SK-N-SH (cell line): ENCODE results near the gene DYRK4. TPM values are rescaled to one million over a fixed set of nuclear protein-coding genes. Genes with fewer than 3 reads are reported as not detected.

ENCODE experiments used
- CTCF ChIA-PET: fragments of 300-600, 350-600 bp; formaldehyde crosslinking; extraction: SDS; loops from one replicate; lab custom pipeline; 2021; lab: Yijun Ruan, JAX
- POLR2A ChIA-PET: fragments of 350-600 bp; sonication (Branson Sonifier 250); formaldehyde crosslinking; extraction: SDS; loops from one replicate; lab custom pipeline; 2020; ENCODE audit warnings: antibody characterized with exemption, inconsistent platforms; lab: Yijun Ruan, JAX
- DNase-seq: peaks from one replicate; pipeline ENCODE4 v3.0.0; 2012
- H2AFZ ChIP-seq: fragments of 200-600 bp; sonication (generic); 2 replicates; pipeline ENCODE4 v1.8.1; 2016; ENCODE audit warnings: antibody characterized with exemption, mild to moderate bottlenecking, low read depth
- H3F3A ChIP-seq: fragments of 200-600 bp; sonication (generic); replicated peaks from 2 replicates; pipeline ENCODE3; 2016; ENCODE audit warnings: antibody characterized with exemption, mild to moderate bottlenecking; ENCODE audit not compliant: insufficient read depth
- H3K27ac ChIP-seq, 2 experiments: fragments of 200-500 bp in 1 of 2; fragments of 200-600 bp in 1 of 2; sonication (Bioruptor generic) in 1 of 2; sonication (generic), shearing (Covaris generic) in 1 of 2; 2 replicates each; pipeline versions ENCODE4 v1.5.1 to v1.6.1; 2014 to 2016; ENCODE audit warnings: low read depth in 2 of 2, inconsistent platforms in 1 of 2, low read length in 1 of 2, mild to moderate bottlenecking in 1 of 2, mixed read lengths in 1 of 2
- H3K27me3 ChIP-seq: fragments of 200-600 bp; sonication (generic), shearing (Covaris generic); 2 replicates; pipeline ENCODE4 v1.6.1; 2016; ENCODE audit warnings: mixed run types; ENCODE audit not compliant: insufficient read depth
- H3K36me3 ChIP-seq, 2 experiments: fragments of 200-500 bp in 1 of 2; fragments of 200-600 bp in 1 of 2; sonication (Bioruptor generic) in 1 of 2; sonication (generic) in 1 of 2; replicated peaks in 1 of 2; 2 replicates each; pipeline versions ENCODE3 to v1.5.1; 2014 to 2016; ENCODE audit warnings: low read length in 1 of 2, mild to moderate bottlenecking in 1 of 2; ENCODE audit not compliant: insufficient read depth in 2 of 2, control insufficient read depth in 1 of 2
- H3K4me1 ChIP-seq, 2 experiments: fragments of 200-500 bp in 1 of 2; fragments of 200-600 bp in 1 of 2; sonication (Bioruptor generic) in 1 of 2; sonication (generic), shearing (Covaris generic) in 1 of 2; 2 replicates each; pipeline versions ENCODE4 v1.5.1 to v1.6.1; 2014 to 2016; ENCODE audit warnings: low read depth in 1 of 2, low read length in 1 of 2, mixed run types in 1 of 2; ENCODE audit not compliant: insufficient read depth in 2 of 2, control insufficient read depth in 1 of 2
- H3K4me2 ChIP-seq: fragments of 200-600 bp; sonication (generic), shearing (Covaris generic); 2 replicates; pipeline ENCODE4 v1.6.1; 2017; ENCODE audit warnings: mixed run types
- H3K4me3 ChIP-seq, 2 experiments: fragments of 200-500 bp in 1 of 2; fragments of 200-600 bp in 1 of 2; sonication (Bioruptor generic) in 1 of 2; sonication (generic), shearing (Covaris generic) in 1 of 2; 2 replicates each; pipeline versions ENCODE4 v1.5.1 to v1.8.1; 2014 to 2016; ENCODE audit warnings: low read depth in 2 of 2, inconsistent platforms in 1 of 2, low read length in 1 of 2, mild to moderate bottlenecking in 1 of 2, mixed read lengths in 1 of 2, moderate library complexity in 1 of 2
- H3K79me2 ChIP-seq: fragments of 200-600 bp; sonication (generic); 2 replicates; pipeline ENCODE4 v1.8.1; 2017; ENCODE audit warnings: mild to moderate bottlenecking; ENCODE audit not compliant: insufficient read depth
- H3K9ac ChIP-seq: fragments of 200-600 bp; sonication (generic); 2 replicates; pipeline ENCODE4 v1.6.1; 2017; ENCODE audit warnings: mixed run types
- H3K9me2 ChIP-seq: fragments of 200-600 bp; sonication (generic); 2 replicates; pipeline ENCODE4 v1.6.1; 2017; ENCODE audit warnings: mixed run types
- H3K9me3 ChIP-seq: fragments of 200-600 bp; sonication (generic); 2 replicates; pipeline ENCODE4 v1.6.1; 2017; ENCODE audit warnings: mixed run types, mild to moderate bottlenecking, moderate library complexity
- H4K20me1 ChIP-seq: fragments of 200-600 bp; sonication (generic); 2 replicates; pipeline ENCODE4 v1.6.1; 2017; ENCODE audit warnings: mild to moderate bottlenecking, mixed run types; ENCODE audit not compliant: insufficient read depth
- CHD2 ChIP-seq: fragments of 150-350 bp; IDR thresholded peaks from 2 replicates; pipeline ENCODE4 v1.6.1; 2018; ENCODE audit warnings: low read length; ENCODE audit not compliant: partially characterized antibody
- ELF1 ChIP-seq: IDR thresholded peaks from 2 replicates; pipeline ENCODE4 v1.4.0; 2012
- EP300 ChIP-seq, 2 experiments: IDR thresholded peaks; 2 replicates each; pipeline versions ENCODE4 v1.4.0 to v1.6.1; 2012; ENCODE audit warnings: borderline replicate concordance in 1 of 2, low read depth in 1 of 2, low read length in 1 of 2
- FOXJ3 ChIP-seq: sonication (generic); formaldehyde crosslinking; IDR thresholded peaks from 2 replicates; pipeline ENCODE4 v1.5.1; 2020; ENCODE audit warnings: mild to moderate bottlenecking, missing genetic modification reagents
- GABPA ChIP-seq: IDR thresholded peaks from 2 replicates; pipeline ENCODE4 v1.4.0; 2012; ENCODE audit warnings: low read depth, mild to moderate bottlenecking
- JUND ChIP-seq: IDR thresholded peaks from 2 replicates; pipeline ENCODE4 v1.4.0; 2012
- MEF2A ChIP-seq: IDR thresholded peaks from 2 replicates; pipeline ENCODE4 v1.4.0; 2012; ENCODE audit warnings: low read depth, borderline replicate concordance
- MXI1 ChIP-seq: IDR thresholded peaks from 2 replicates; pipeline ENCODE4 v1.6.1; 2012; ENCODE audit warnings: mild to moderate bottlenecking, low read depth, low read length, improper control_type of control experiment
- NFIC ChIP-seq: IDR thresholded peaks from 2 replicates; pipeline ENCODE4 v1.4.0; 2012; ENCODE audit warnings: borderline replicate concordance
- NRF1 ChIP-seq: IDR thresholded peaks from 2 replicates; pipeline ENCODE4 v1.6.1; 2012; ENCODE audit warnings: low read depth, mild to moderate bottlenecking, low read length
- POLR2AphosphoS5 ChIP-seq: IDR thresholded peaks from 2 replicates; pipeline ENCODE4 v1.6.1; 2012; ENCODE audit warnings: low read depth, low read length
- RAD21 ChIP-seq: IDR thresholded peaks from 2 replicates; pipeline ENCODE4 v1.6.1; 2012; ENCODE audit warnings: mild to moderate bottlenecking, low read length
- RXRA ChIP-seq: IDR thresholded peaks from 2 replicates; pipeline ENCODE4 v1.4.0; 2012; ENCODE audit warnings: low read depth, mild to moderate bottlenecking, borderline replicate concordance
- TCF12 ChIP-seq: IDR thresholded peaks from 2 replicates; pipeline ENCODE4 v1.4.0; 2012
- TEAD4 ChIP-seq: IDR thresholded peaks from 2 replicates; pipeline ENCODE4 v1.4.0; 2012; ENCODE audit warnings: mild to moderate bottlenecking, borderline replicate concordance; ENCODE audit not compliant: insufficient read depth
- YY1 ChIP-seq: IDR thresholded peaks from 2 replicates; pipeline ENCODE4 v1.4.0; 2012; ENCODE audit warnings: low read depth, mild to moderate bottlenecking
- WGBS: methylation state at CpG from one replicate; pipeline ENCODE4 v1.1.6; 2017; ENCODE audit warnings: low lambda C conversion rate; 5-methylcytosine and 5-hydroxymethylcytosine counted together
- polyA plus RNA-seq, 3 experiments: library from polyadenylated mRNA; depleted of rRNA; stranded (reverse); fragments of >200 nt; gene quantifications; 2 replicates each; pipeline ENCODE4 v1.2.3, GENCODE V29; 2012
- TF ChIP-seq, protein P1 (sequence below): IDR thresholded peaks from 2 replicates; pipeline ENCODE4; 2012
- TF ChIP-seq, protein P2 (sequence below): IDR thresholded peaks from 2 replicates; pipeline ENCODE4 v1.4.0; 2012; ENCODE audit warnings: low read depth, borderline replicate concordance
- TF ChIP-seq, protein P3 (sequence below): IDR thresholded peaks from 2 replicates; pipeline ENCODE4 v1.4.0; 2012; ENCODE audit warnings: low read depth
- TF ChIP-seq, protein P4 (sequence below): fragments of 150-350 bp; IDR thresholded peaks from 2 replicates; pipeline ENCODE4 v1.6.1; 2016; ENCODE audit warnings: mild to moderate bottlenecking, low read depth, low read length
- TF ChIP-seq, protein P5 (sequence below): fragments of 200-600 bp; sonication (generic); IDR thresholded peaks from 2 replicates; pipeline ENCODE4 v1.6.1; 2017; ENCODE audit warnings: antibody characterized with exemption, mild to moderate bottlenecking, moderate library complexity
- TF ChIP-seq, protein P6 (sequence below): fragments of 150-350 bp; IDR thresholded peaks from 2 replicates; pipeline ENCODE4 v1.6.1; 2017; ENCODE audit warnings: antibody characterized with exemption, low read length, low read depth, borderline replicate concordance

DYRK4 gene
- polyA plus RNA-seq, 1 of the 3 experiments (the other 2 are of a cell fraction) = 38.6 TPM

DNA sequence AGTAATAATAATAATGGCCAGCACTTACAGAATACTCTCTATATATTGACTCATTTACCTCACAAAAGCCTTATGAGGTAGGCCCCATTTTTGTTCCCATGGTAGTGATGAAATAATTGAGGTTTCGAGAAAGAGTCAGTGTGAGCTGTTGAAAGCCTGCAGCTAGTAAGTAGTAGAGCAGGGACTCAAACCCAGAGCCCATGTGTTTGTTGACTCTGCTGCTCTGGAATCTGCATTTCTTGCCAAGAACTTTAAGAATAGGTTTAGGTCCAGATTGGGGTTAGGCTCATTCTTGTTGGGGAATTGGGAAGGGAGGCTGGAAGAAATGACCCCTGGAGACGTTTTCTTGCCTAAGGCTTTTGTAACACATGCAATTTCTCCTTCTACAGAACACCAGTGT is 27.9 kb downstream of the DYRK4 start:
- Histone ChIP-seq H2AFZ (no peak overlapping the region), H4K20me1 (no peaks in the 10 kb centered on the region), H3F3A (no peaks in the 10 kb centered on the region), H3K9ac (no peak overlapping the region), H3K27ac (no peak overlapping the region), H3K9me2 (no peaks in the 10 kb centered on the region), H3K36me3 (no peaks in the 10 kb centered on the region), H3K4me1 (no peaks in the 10 kb centered on the region), H3K27me3 (peaks cover 23% of the 10 kb centered on the region; the same call in 1 of the 2 replicates), H3K79me2 (no peaks in the 10 kb centered on the region), H3K9me3 (no peaks in the 10 kb centered on the region), H3K4me3 (no peak overlapping the region), H3K4me2 (no peak overlapping the region)
- TF ChIP-seq YY1 = no peak
- TF ChIP-seq, protein P1, sequence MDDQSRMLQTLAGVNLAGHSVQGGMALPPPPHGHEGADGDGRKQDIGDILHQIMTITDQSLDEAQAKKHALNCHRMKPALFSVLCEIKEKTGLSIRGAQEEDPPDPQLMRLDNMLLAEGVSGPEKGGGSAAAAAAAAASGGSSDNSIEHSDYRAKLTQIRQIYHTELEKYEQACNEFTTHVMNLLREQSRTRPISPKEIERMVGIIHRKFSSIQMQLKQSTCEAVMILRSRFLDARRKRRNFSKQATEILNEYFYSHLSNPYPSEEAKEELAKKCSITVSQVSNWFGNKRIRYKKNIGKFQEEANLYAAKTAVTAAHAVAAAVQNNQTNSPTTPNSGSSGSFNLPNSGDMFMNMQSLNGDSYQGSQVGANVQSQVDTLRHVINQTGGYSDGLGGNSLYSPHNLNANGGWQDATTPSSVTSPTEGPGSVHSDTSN = no peak
- TF ChIP-seq MEF2A = no peak
- TF ChIP-seq TEAD4 = no peak
- no peak for TF ChIP-seq RAD21
- TF ChIP-seq ELF1 = no peak
- TF ChIP-seq, protein P2, sequence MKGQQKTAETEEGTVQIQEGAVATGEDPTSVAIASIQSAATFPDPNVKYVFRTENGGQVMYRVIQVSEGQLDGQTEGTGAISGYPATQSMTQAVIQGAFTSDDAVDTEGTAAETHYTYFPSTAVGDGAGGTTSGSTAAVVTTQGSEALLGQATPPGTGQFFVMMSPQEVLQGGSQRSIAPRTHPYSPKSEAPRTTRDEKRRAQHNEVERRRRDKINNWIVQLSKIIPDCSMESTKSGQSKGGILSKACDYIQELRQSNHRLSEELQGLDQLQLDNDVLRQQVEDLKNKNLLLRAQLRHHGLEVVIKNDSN = no peak
- TF ChIP-seq, protein P3, sequence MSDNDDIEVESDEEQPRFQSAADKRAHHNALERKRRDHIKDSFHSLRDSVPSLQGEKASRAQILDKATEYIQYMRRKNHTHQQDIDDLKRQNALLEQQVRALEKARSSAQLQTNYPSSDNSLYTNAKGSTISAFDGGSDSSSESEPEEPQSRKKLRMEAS = no peak
- TF ChIP-seq, protein P4, sequence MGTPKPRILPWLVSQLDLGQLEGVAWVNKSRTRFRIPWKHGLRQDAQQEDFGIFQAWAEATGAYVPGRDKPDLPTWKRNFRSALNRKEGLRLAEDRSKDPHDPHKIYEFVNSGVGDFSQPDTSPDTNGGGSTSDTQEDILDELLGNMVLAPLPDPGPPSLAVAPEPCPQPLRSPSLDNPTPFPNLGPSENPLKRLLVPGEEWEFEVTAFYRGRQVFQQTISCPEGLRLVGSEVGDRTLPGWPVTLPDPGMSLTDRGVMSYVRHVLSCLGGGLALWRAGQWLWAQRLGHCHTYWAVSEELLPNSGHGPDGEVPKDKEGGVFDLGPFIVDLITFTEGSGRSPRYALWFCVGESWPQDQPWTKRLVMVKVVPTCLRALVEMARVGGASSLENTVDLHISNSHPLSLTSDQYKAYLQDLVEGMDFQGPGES = no peak
- TF ChIP-seq TCF12 = no peak
- no peak for TF ChIP-seq EP300 (IDR thresholded peaks at IDR 0.05; ENCODE audit: borderline replicate concordance in 1 of 2, low read depth in 1 of 2, low read length in 1 of 2)
- TF ChIP-seq NRF1 = no peak
- TF ChIP-seq JUND = no peak
- TF ChIP-seq GABPA = no peak
- TF ChIP-seq RXRA = no peak
- POLR2A ChIA-PET = interaction anchor here (0.6 kb wide), 1 partner anchor 22 kb away, joined by 4 read pairs; no protein-coding TSS in a partner anchor
- CTCF ChIA-PET = interaction anchor here (0.8 to 2.6 kb wide), 3 partner anchors 10 to 313 kb away, joined by 3 to 10 read pairs (median 10); no protein-coding TSS in a partner anchor
- DNase-seq = no peak
- 12% methylated on average over 2 of the region's 2 CpGs for WGBS

DNA sequence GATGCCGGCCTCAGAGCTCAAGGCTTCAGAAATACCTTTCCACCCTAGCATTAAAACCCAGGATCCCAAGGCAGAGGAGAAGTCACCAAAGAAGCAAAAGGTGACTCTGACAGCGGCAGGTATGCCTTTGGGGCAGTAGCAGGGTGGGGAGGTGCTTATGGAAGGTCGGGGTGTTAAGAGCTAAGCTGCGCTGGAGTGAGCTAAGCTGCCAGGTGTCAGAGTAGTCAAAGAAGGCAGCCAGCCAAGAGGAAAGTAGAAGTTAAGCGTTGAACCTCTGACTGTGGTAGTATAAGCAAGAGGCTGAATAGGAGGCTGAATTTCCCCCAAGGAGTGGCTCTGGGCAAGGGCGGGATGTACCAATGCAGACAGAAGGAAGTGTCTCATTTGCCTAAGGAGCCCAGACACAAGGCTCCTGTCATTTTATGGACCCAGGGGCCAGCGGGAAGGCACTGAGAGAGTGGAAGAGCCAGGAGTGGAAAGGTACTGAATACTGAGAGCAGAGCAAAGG is 29.2 kb downstream of the DYRK4 start:
- Histone ChIP-seq H4K20me1 (no peaks in the 10 kb centered on the region), H3K4me2 (no peak overlapping the region), H3K79me2 (no peaks in the 10 kb centered on the region), H3K9me2 (no peaks in the 10 kb centered on the region), H3K27me3 (peaks cover 23% of the 10 kb centered on the region; the same call in 1 of the 2 replicates), H3K4me3 (no peak overlapping the region), H2AFZ (no peak overlapping the region), H3K36me3 (no peaks in the 10 kb centered on the region), H3K4me1 (no peaks in the 10 kb centered on the region), H3K9ac (no peak overlapping the region), H3F3A (no peaks in the 10 kb centered on the region), H3K27ac (no peak overlapping the region), H3K9me3 (no peaks in the 10 kb centered on the region)
- no peak for DNase-seq
- ChIA-PET POLR2A (no interaction called here), CTCF (interaction anchor here (0.7 to 2.4 kb wide), 6 partner anchors 10 to 264 kb away, joined by 3 to 10 read pairs (median 5); no protein-coding TSS in a partner anchor)
- WGBS = 37% methylated on average over 7 of the region's 7 CpGs
- TF ChIP-seq EP300 (IDR thresholded peaks at IDR 0.05; ENCODE audit: borderline replicate concordance in 1 of 2, low read depth in 1 of 2, low read length in 1 of 2) (no peak), RAD21 (no peak), MXI1 (no peak), RXRA (no peak), CHD2 (no peak), TEAD4 (no peak), POLR2AphosphoS5 (no peak), FOXJ3 (CRISPR knock-in tag) (no peak), ELF1 (no peak), NFIC (no peak)
- TF ChIP-seq, protein P5, sequence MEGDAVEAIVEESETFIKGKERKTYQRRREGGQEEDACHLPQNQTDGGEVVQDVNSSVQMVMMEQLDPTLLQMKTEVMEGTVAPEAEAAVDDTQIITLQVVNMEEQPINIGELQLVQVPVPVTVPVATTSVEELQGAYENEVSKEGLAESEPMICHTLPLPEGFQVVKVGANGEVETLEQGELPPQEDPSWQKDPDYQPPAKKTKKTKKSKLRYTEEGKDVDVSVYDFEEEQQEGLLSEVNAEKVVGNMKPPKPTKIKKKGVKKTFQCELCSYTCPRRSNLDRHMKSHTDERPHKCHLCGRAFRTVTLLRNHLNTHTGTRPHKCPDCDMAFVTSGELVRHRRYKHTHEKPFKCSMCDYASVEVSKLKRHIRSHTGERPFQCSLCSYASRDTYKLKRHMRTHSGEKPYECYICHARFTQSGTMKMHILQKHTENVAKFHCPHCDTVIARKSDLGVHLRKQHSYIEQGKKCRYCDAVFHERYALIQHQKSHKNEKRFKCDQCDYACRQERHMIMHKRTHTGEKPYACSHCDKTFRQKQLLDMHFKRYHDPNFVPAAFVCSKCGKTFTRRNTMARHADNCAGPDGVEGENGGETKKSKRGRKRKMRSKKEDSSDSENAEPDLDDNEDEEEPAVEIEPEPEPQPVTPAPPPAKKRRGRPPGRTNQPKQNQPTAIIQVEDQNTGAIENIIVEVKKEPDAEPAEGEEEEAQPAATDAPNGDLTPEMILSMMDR = no peak
- TF ChIP-seq, protein P3 = no peak
- TF ChIP-seq, protein P6, sequence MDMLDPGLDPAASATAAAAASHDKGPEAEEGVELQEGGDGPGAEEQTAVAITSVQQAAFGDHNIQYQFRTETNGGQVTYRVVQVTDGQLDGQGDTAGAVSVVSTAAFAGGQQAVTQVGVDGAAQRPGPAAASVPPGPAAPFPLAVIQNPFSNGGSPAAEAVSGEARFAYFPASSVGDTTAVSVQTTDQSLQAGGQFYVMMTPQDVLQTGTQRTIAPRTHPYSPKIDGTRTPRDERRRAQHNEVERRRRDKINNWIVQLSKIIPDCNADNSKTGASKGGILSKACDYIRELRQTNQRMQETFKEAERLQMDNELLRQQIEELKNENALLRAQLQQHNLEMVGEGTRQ = no peak
